Suprapubic skin (tissue), 4 donors: ENCODE measurements around the gene OR8A1.

Source experiments
- POLR2A ChIP-seq, 2 donors: fragments of 450-650 bp; IDR thresholded peaks; one replicate each; pipeline ENCODE4 v1.6.1; 2017; ENCODE audit warnings: antibody characterized with exemption in 2 of 2, mild to moderate bottlenecking in 2 of 2, moderate library complexity in 2 of 2
- POLR2AphosphoS5 ChIP-seq, 3 donors: sonication (generic); formaldehyde crosslinking; IDR thresholded peaks; one replicate each; pipeline ENCODE4 v1.6.1; 2017; ENCODE audit warnings: antibody characterized with exemption in 3 of 3
- TF ChIP-seq, protein P1 (sequence below), 2 donors: fragments of 200-600 bp in 1 of 2; fragments of 450-650 bp in 1 of 2; sonication (generic) in 1 of 2; IDR thresholded peaks; one replicate each; pipeline ENCODE4 v1.5.1; 2016 to 2019; ENCODE audit warnings: antibody characterized with exemption in 2 of 2, mild to moderate bottlenecking in 1 of 2, moderate library complexity in 1 of 2

DNA sequence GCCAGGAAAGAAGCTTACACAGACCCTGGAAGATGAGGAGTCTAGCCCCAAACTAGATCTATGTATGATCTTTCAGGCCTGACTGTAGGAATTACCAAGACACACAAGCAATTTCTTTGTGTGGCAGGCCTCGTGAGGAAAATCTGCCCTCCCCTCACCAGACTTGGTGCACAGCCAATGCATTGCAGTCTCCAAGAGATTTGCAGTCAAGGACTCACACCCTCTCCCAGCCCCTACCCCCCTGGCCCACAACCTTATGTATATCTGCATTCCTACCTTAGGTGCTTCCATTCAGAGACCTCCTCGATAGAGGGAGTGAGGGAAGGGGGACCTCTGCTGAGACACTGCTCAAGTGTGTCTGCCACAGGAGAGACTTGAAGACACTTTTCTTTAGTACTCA, 36.2 kb upstream of the OR8A1 start:
- TF ChIP-seq, protein P1, sequence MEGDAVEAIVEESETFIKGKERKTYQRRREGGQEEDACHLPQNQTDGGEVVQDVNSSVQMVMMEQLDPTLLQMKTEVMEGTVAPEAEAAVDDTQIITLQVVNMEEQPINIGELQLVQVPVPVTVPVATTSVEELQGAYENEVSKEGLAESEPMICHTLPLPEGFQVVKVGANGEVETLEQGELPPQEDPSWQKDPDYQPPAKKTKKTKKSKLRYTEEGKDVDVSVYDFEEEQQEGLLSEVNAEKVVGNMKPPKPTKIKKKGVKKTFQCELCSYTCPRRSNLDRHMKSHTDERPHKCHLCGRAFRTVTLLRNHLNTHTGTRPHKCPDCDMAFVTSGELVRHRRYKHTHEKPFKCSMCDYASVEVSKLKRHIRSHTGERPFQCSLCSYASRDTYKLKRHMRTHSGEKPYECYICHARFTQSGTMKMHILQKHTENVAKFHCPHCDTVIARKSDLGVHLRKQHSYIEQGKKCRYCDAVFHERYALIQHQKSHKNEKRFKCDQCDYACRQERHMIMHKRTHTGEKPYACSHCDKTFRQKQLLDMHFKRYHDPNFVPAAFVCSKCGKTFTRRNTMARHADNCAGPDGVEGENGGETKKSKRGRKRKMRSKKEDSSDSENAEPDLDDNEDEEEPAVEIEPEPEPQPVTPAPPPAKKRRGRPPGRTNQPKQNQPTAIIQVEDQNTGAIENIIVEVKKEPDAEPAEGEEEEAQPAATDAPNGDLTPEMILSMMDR (IDR thresholded peaks at IDR 0.05), result no peak
- no peak for TF ChIP-seq POLR2AphosphoS5 (IDR thresholded peaks at IDR 0.05)
- TF ChIP-seq POLR2A (IDR thresholded peaks at IDR 0.05), result no peak
